ENCODE results near the gene SARNP. TPM values are rescaled to one million over a fixed set of nuclear protein-coding genes. Genes with fewer than 3 reads are reported as not detected.

Gene SARNP
- total RNA-seq, 4 donors from 2014 or later: 50.3 to 90.5 (median 63.3) TPM

- Histone ChIP-seq H3K27me3 (no peaks in the 10 kb centered on the region), H3K27ac (peak overlapping the region; percentile 65 to 97 (median 88)), H3K4me1 (peaks cover 9 to 92% (median 43%) of the 10 kb centered on the region in 3 donors), H3K36me3 (no peaks in the 10 kb centered on the region), H3K4me3 (no peak overlapping the region), H3K9me3 (no peaks in the 10 kb centered on the region)
- WGBS, 2 donors (ENCODE audit: low coverage in 1 of 2): 47 to 60% methylated on average over 2 of the region's 2 CpGs
- TF ChIP-seq EP300 (IDR thresholded peaks at IDR 0.05) (no peak), POLR2AphosphoS5 (IDR thresholded peaks at IDR 0.05) (peak; percentile 60)
- no peak for ATAC-seq
Observed at GRCh38 chr12:55713721-55714120, 103.8 kb downstream of the SARNP start.

DNA sequence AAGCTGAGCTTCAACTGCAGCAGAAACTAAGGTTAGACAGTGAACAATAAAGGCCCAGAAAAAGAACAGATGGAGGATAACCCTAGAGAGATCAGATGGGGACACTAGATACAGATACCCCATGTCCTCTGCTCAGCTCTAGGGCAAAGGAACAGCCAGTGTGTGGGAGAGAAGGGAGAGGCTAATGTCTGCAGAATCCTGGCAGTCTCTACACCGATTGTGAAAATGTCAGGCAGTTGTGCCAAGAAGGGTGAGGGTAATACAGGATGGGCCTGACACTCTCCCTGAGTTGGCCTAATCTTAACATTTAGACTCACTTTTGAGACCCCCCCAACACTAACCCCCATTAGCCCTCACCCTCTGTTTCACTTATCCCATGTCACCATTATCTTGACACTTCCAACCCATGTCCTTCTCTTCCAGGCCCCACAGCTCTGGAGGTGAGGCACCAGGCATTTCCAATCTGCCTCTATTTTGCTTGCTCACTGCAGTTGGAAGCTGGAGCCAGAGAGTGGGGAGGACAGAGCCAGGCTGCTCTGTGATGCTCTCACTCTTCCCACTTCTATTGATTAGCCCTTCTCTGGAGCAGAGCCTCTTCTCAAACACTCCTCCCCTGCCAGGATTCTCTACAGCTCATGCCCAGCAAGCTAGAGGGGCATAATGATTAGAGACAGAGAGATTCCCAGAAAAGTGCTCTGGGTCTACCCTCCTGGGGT lies 104.7 kb downstream of the SARNP start:
- TF ChIP-seq POLR2A (IDR thresholded peaks at IDR 0.05): no peak
- TF ChIP-seq, protein P1, sequence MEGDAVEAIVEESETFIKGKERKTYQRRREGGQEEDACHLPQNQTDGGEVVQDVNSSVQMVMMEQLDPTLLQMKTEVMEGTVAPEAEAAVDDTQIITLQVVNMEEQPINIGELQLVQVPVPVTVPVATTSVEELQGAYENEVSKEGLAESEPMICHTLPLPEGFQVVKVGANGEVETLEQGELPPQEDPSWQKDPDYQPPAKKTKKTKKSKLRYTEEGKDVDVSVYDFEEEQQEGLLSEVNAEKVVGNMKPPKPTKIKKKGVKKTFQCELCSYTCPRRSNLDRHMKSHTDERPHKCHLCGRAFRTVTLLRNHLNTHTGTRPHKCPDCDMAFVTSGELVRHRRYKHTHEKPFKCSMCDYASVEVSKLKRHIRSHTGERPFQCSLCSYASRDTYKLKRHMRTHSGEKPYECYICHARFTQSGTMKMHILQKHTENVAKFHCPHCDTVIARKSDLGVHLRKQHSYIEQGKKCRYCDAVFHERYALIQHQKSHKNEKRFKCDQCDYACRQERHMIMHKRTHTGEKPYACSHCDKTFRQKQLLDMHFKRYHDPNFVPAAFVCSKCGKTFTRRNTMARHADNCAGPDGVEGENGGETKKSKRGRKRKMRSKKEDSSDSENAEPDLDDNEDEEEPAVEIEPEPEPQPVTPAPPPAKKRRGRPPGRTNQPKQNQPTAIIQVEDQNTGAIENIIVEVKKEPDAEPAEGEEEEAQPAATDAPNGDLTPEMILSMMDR (IDR thresholded peaks at IDR 0.05): no peak
- TF ChIP-seq EP300 (IDR thresholded peaks at IDR 0.05): no peak
- no peak for TF ChIP-seq POLR2AphosphoS5 (IDR thresholded peaks at IDR 0.05)
- no peaks in the 10 kb centered on the region for H3K27me3 ChIP-seq
- H3K4me1 ChIP-seq: peaks cover under 1 to 92% (median 39%) of the 10 kb centered on the region in 3 donors
- H3K27ac ChIP-seq: peak overlapping the region; percentile 65 to 97 (median 88)
- H3K4me3 ChIP-seq: no peak overlapping the region
- 13 to 17% methylated on average over 1 of the region's 1 CpG for WGBS, 2 donors (ENCODE audit: low coverage in 1 of 2)
- no peaks in the 10 kb centered on the region for H3K9me3 ChIP-seq
- no peaks in the 10 kb centered on the region for H3K36me3 ChIP-seq
- ATAC-seq: no peak

GRCh38 chr12:55711786-55712553 lies 105.6 kb downstream of the SARNP start:
- no peak for TF ChIP-seq POLR2AphosphoS5 (IDR thresholded peaks at IDR 0.05)
- TF ChIP-seq, protein P1 (IDR thresholded peaks at IDR 0.05): no peak
- no peak for TF ChIP-seq EP300 (IDR thresholded peaks at IDR 0.05)
- TF ChIP-seq POLR2A (IDR thresholded peaks at IDR 0.05): no peak
- Histone ChIP-seq H3K27ac (peak overlapping the region; percentile 65 to 97 (median 88)), H3K27me3 (no peaks in the 10 kb centered on the region), H3K36me3 (no peaks in the 10 kb centered on the region), H3K9me3 (no peaks in the 10 kb centered on the region), H3K4me3 (no peak overlapping the region), H3K4me1 (peaks cover 0 to 92% (median 31%) of the 10 kb centered on the region in 3 donors)
- 40% methylated on average over 4 of the region's 4 CpGs; no CpG with 5 or more reads in 1 of the 2 donors for WGBS, 2 donors (ENCODE audit: low coverage in 1 of 2)
- no peak for ATAC-seq

- H3K27me3 ChIP-seq: no peaks in the 10 kb centered on the region
- ATAC-seq: peak; percentile 3
- 0 to 2% methylated on average over 3 of the region's 3 CpGs for WGBS, 2 donors (ENCODE audit: low coverage in 1 of 2)
- TF ChIP-seq POLR2AphosphoS5 (IDR thresholded peaks at IDR 0.05) (no peak), EP300 (IDR thresholded peaks at IDR 0.05) (no peak)
- no peaks in the 10 kb centered on the region for H3K9me3 ChIP-seq
- H3K4me3 ChIP-seq: peak overlapping the region in 1 of 2 donors; percentile 85
- H3K36me3 ChIP-seq: no peaks in the 10 kb centered on the region
- peak overlapping the region; percentile 86 to 97 (median 96) for H3K27ac ChIP-seq
- peaks cover 0 to 93% (median 19%) of the 10 kb centered on the region in 3 donors for H3K4me1 ChIP-seq
Observed at GRCh38 chr12:55708695-55709233, 108.8 kb downstream of the SARNP start.

- Histone ChIP-seq H3K27ac (peak within 1 kb of the TSS; percentile 86 to 97 (median 96)), H3K4me1 (peaks cover 0 to 93% (median 17%) of the 10 kb centered on the region in 3 donors), H3K27me3 (no peaks in the 10 kb centered on the region), H3K36me3 (no peaks in the 10 kb centered on the region), H3K4me3 (peak within 1 kb of the TSS; percentile 83 to 85), H3K9me3 (no peaks in the 10 kb centered on the region)
- TF ChIP-seq, protein P1 (IDR thresholded peaks at IDR 0.05): no peak
- TF ChIP-seq POLR2AphosphoS5 (IDR thresholded peaks at IDR 0.05): peak; percentile 70
- TF ChIP-seq POLR2A (IDR thresholded peaks at IDR 0.05): peak; percentile 38 to 47
- WGBS, 2 donors (ENCODE audit: low coverage in 1 of 2): 0 to 4% methylated on average over 1 to 6 of the region's 39 CpGs
- peak; percentile 76 for ATAC-seq
Observed at GRCh38 chr12:55707841-55708694, 109.5 kb downstream of the SARNP start, which contains the start of gene ITGA7. TSS of gene ITGA7 (minus strand) at chr12:55707904. CDS start at chr12:55707682, 222 bp downstream.

Small RNAs within 50 kb of the gene (small RNA-seq; reads per million reads assigned to genes)
- 0 reads per million in 4 donors for gene AC009779.1
- 0 reads per million in 4 donors for gene RF00017

Other genes with a start within 250 kb of the SARNP start
- not detected for gene OR2AP1, start 245.3 kb downstream of the SARNP start, total RNA-seq
- not detected for gene OR10P1, start 180.8 kb downstream of the SARNP start, total RNA-seq
- 100 to 1,000 TPM; 143 to 260 (median 182) TPM for gene ITGA7, start 109.8 kb downstream of the SARNP start, total RNA-seq
- 100 to 1,000 TPM; 187 to 214 (median 196) TPM for gene BLOC1S1, start 101.7 kb downstream of the SARNP start, total RNA-seq
- 10 to 100 TPM; 18.0 to 57.0 (median 31.9) TPM for gene RDH5, start 97.3 kb downstream of the SARNP start, total RNA-seq
- gene CD63, start 88.7 kb downstream of the SARNP start, total RNA-seq: 100 to 1,000 TPM; 500 to 856 (median 792) TPM
- gene GDF11, start 74.6 kb downstream of the SARNP start, total RNA-seq: 1 to 10 TPM; 2.8 to 9.8 (median 3.6) TPM
- 10 to 100 TPM in 3 of 4 donors, 1 to 10 TPM in 1; 9.2 to 13.1 (median 11.9) TPM for gene ORMDL2, start 317 bp upstream of the SARNP start, total RNA-seq
- gene DNAJC14, start 11.9 kb upstream of the SARNP start, total RNA-seq: 10 to 100 TPM; 16.8 to 38.8 (median 29.0) TPM
- gene MMP19, start 25.2 kb upstream of the SARNP start, total RNA-seq: 10 to 100 TPM in 1 of 4 donors, 1 to 10 TPM in 3; 1.4 to 29.5 (median 7.2) TPM
- gene PYM1, start 110.2 kb upstream of the SARNP start, total RNA-seq: 10 to 100 TPM; 20.8 to 30.2 (median 26.8) TPM
- gene DGKA, start 113.4 kb upstream of the SARNP start, total RNA-seq: 10 to 100 TPM; 21.9 to 80.3 (median 37.4) TPM
- 1 to 10 TPM in 1 of 4 donors, under 1 TPM in 2, not detected in 1; 0.20 to 4.7 (median 0.67) TPM for gene PMEL, start 148.3 kb upstream of the SARNP start, total RNA-seq
- 10 to 100 TPM; 22.1 to 54.4 (median 31.2) TPM for gene CDK2, start 149.1 kb upstream of the SARNP start, total RNA-seq
- gene RAB5B, start 156.4 kb upstream of the SARNP start, total RNA-seq: 100 to 1,000 TPM; 113 to 169 (median 142) TPM
- 10 to 100 TPM; 17.3 to 30.7 (median 24.0) TPM for gene SUOX, start 179.6 kb upstream of the SARNP start, total RNA-seq
- gene IKZF4, start 203.3 kb upstream of the SARNP start, total RNA-seq: 1 to 10 TPM; 5.1 to 7.3 (median 6.5) TPM
- 1,000 to 10,000 TPM in 2 of 4 donors, 100 to 1,000 TPM in 2; 295 to 1,263 (median 759) TPM for gene RPS26, start 224.2 kb upstream of the SARNP start, total RNA-seq